ENCODE data around the gene ADA. TPM values are rescaled to one million over a fixed set of nuclear protein-coding genes. Genes with fewer than 3 reads are reported as not detected.

Gene ADA
- total RNA-seq, 1 donor from 2014 or later: 8.2 TPM

GRCh38 chr20:44690781-44691423 is 39.4 kb upstream of the ADA start:
- DNase-seq (ENCODE audit: low read depth, low spot score): no peak
- H3K36me3 Mint-ChIP-seq (ENCODE audit: low read depth): no peaks in the 10 kb centered on the region
- peaks cover 12% of the 10 kb centered on the region for H3K4me1 Mint-ChIP-seq
- H3K27me3 Mint-ChIP-seq (ENCODE audit: low read depth): peaks cover 7% of the 10 kb centered on the region
- no peak overlapping the region for H3K4me3 Mint-ChIP-seq
- TF ChIP-seq CTCF (conservative IDR thresholded peaks at IDR 0.05): no peak
- peaks cover 4% of the 10 kb centered on the region for H3K9me3 Mint-ChIP-seq
- no peak overlapping the region for H3K27ac Mint-ChIP-seq (ENCODE audit: unreplicated experiment)

GRCh38 chr20:44689809-44690208 is 38.3 kb upstream of the ADA start:
- DNase-seq (ENCODE audit: low read depth, low spot score): no peak
- Mint-ChIP-seq H3K27ac (ENCODE audit: unreplicated experiment) (no peak overlapping the region), H3K4me1 (peaks cover 17% of the 10 kb centered on the region), H3K4me3 (no peak overlapping the region), H3K36me3 (ENCODE audit: low read depth) (no peaks in the 10 kb centered on the region), H3K9me3 (peaks cover 4% of the 10 kb centered on the region), H3K27me3 (ENCODE audit: low read depth) (peaks cover 7% of the 10 kb centered on the region)
- TF ChIP-seq CTCF (conservative IDR thresholded peaks at IDR 0.05): no peak

GRCh38 chr20:44688053-44688625 is 36.6 kb upstream of the ADA start:
- TF ChIP-seq CTCF (conservative IDR thresholded peaks at IDR 0.05): no peak
- no peak overlapping the region for H3K27ac Mint-ChIP-seq (ENCODE audit: unreplicated experiment)

GRCh38 chr20:44686934-44687333 is 35.4 kb upstream of the ADA start:
- H3K4me3 Mint-ChIP-seq: no peak overlapping the region
- no peak for TF ChIP-seq CTCF (conservative IDR thresholded peaks at IDR 0.05)

More at GRCh38 chr20:44688053-44688625, 36.6 kb upstream of the ADA start:
- Mint-ChIP-seq H3K4me1 (peaks cover 14% of the 10 kb centered on the region), H3K4me3 (no peak overlapping the region), H3K36me3 (ENCODE audit: low read depth) (no peaks in the 10 kb centered on the region), H3K27me3 (ENCODE audit: low read depth) (peaks cover 14% of the 10 kb centered on the region), H3K9me3 (peaks cover 4% of the 10 kb centered on the region)
- no peak for DNase-seq (ENCODE audit: low read depth, low spot score)

GRCh38 chr20:44684047-44684967 is 32.8 kb upstream of the ADA start:
- TF ChIP-seq CTCF (conservative IDR thresholded peaks at IDR 0.05): no peak
- H3K36me3 Mint-ChIP-seq (ENCODE audit: low read depth): no peaks in the 10 kb centered on the region
- no peak for DNase-seq (ENCODE audit: low read depth, low spot score)
- peaks cover 19% of the 10 kb centered on the region for H3K27me3 Mint-ChIP-seq (ENCODE audit: low read depth)
- H3K27ac Mint-ChIP-seq (ENCODE audit: unreplicated experiment): no peak overlapping the region
- H3K9me3 Mint-ChIP-seq: no peaks in the 10 kb centered on the region
- H3K4me1 Mint-ChIP-seq: peaks cover 5% of the 10 kb centered on the region
- H3K4me3 Mint-ChIP-seq: no peak overlapping the region

More at GRCh38 chr20:44686934-44687333, 35.4 kb upstream of the ADA start:
- DNase-seq (ENCODE audit: low read depth, low spot score): no peak
- Mint-ChIP-seq H3K27ac (ENCODE audit: unreplicated experiment) (no peak overlapping the region), H3K27me3 (ENCODE audit: low read depth) (peaks cover 18% of the 10 kb centered on the region), H3K9me3 (peaks cover 4% of the 10 kb centered on the region), H3K4me1 (peaks cover 5% of the 10 kb centered on the region), H3K36me3 (ENCODE audit: low read depth) (no peaks in the 10 kb centered on the region)
